HEK293 (cell line): ENCODE measurements around the gene SRSF12.

Experiments used
- CTCF ChIA-PET: fragments of 350-600 bp; formaldehyde crosslinking; extraction: SDS; loops from one replicate; lab custom pipeline; 2021; ENCODE audit warnings: antibody characterized with exemption; lab: Yijun Ruan, JAX
- POLR2A ChIA-PET: fragments of 300-600 bp; formaldehyde crosslinking; extraction: SDS; loops from one replicate; lab custom pipeline; 2020; ENCODE audit warnings: antibody characterized with exemption, inconsistent platforms; lab: Yijun Ruan, JAX
- H3K27ac ChIP-seq: fragments of 200-500 bp; sonication (Bioruptor generic); 2 replicates; pipeline ENCODE4 v1.5.1; 2014; ENCODE audit warnings: low read depth, low read length, control low read depth, inconsistent platforms; ENCODE audit errors: extremely low read depth
- H3K36me3 ChIP-seq, 2 experiments: fragments of 200-500 bp in 1 of 2; sonication (Bioruptor generic) in 1 of 2; 1 replicate in 1 of 2; 2 replicates in 1 of 2; pipeline ENCODE4 v1.5.1; 2014 to 2017; ENCODE audit warnings: inconsistent platforms in 2 of 2, low read length in 2 of 2; ENCODE audit not compliant: control insufficient read depth in 2 of 2, insufficient read depth in 1 of 2
- H3K4me1 ChIP-seq: fragments of 200-500 bp; sonication (Bioruptor generic); 2 replicates; pipeline ENCODE4 v1.5.1; 2014; ENCODE audit warnings: mild to moderate bottlenecking, low read length, inconsistent platforms; ENCODE audit not compliant: control insufficient read depth, insufficient read depth
- H3K4me3 ChIP-seq: 2 replicates; pipeline ENCODE4 v1.5.1; 2011; ENCODE audit warnings: low read depth, mild to moderate bottlenecking, control low read depth, low read length, moderate library complexity
- H3K9me3 ChIP-seq: fragments of 200-500 bp; sonication (Bioruptor generic); 2 replicates; pipeline ENCODE4 v1.5.1; 2014; ENCODE audit warnings: low read depth, low read length, inconsistent platforms; ENCODE audit not compliant: control insufficient read depth, insufficient read depth
- CTCF ChIP-seq: fragments of 450-650 bp; formaldehyde crosslinking; IDR thresholded peaks from 2 replicates; pipeline ENCODE4 v1.5.1; 2016; ENCODE audit warnings: missing biosample characterization, missing genetic modification characterization
- HOXA7 ChIP-seq: sonication (generic); formaldehyde crosslinking; IDR thresholded peaks from 2 replicates; pipeline ENCODE4 v1.8.1; 2022; ENCODE audit warnings: missing genetic modification reagents, borderline replicate concordance
- KLF9 ChIP-seq: fragments of 450-650 bp; formaldehyde crosslinking; IDR thresholded peaks from 2 replicates; pipeline ENCODE4 v1.5.1; 2016; ENCODE audit warnings: missing biosample characterization, missing genetic modification characterization, low read depth
- MZF1 ChIP-seq: fragments of 450-650 bp; formaldehyde crosslinking; IDR thresholded peaks from 2 replicates; pipeline ENCODE4 v1.5.1; 2017; ENCODE audit warnings: missing biosample characterization, missing genetic modification characterization, borderline replicate concordance
- PRDM1 ChIP-seq: fragments of 450-650 bp; formaldehyde crosslinking; IDR thresholded peaks from 2 replicates; pipeline ENCODE4; 2016; ENCODE audit warnings: missing biosample characterization, missing genetic modification characterization
- PRDM6 ChIP-seq: fragments of 450-650 bp; formaldehyde crosslinking; IDR thresholded peaks from 2 replicates; pipeline ENCODE4 v1.5.1; 2017; ENCODE audit warnings: missing biosample characterization, missing genetic modification characterization
- REST ChIP-seq: fragments of 450-650 bp; formaldehyde crosslinking; IDR thresholded peaks from 2 replicates; pipeline ENCODE4 v1.5.1; 2016; ENCODE audit warnings: missing biosample characterization, missing genetic modification characterization
- ZBTB26 ChIP-seq: fragments of 450-650 bp; formaldehyde crosslinking; optimal IDR thresholded peaks from 2 replicates; pipeline ENCODE3; 2016; ENCODE audit warnings: missing biosample characterization, mild to moderate bottlenecking, missing genetic modification characterization
- ZBTB7A ChIP-seq: fragments of 450-650 bp; formaldehyde crosslinking; IDR thresholded peaks from 2 replicates; pipeline ENCODE4 v1.5.1; 2016; ENCODE audit warnings: low read depth, missing biosample characterization, missing genetic modification characterization
- ZNF112 ChIP-seq: fragments of 450-650 bp; formaldehyde crosslinking; IDR thresholded peaks from 2 replicates; pipeline ENCODE4 v1.5.0; 2017; ENCODE audit warnings: missing biosample characterization, missing genetic modification characterization
- ZNF184 ChIP-seq: fragments of 450-650 bp; IDR thresholded peaks from 2 replicates; pipeline ENCODE4 v1.5.1; 2018; ENCODE audit warnings: missing biosample characterization, mild to moderate bottlenecking, missing genetic modification characterization
- ZNF211 ChIP-seq: fragments of 450-650 bp; formaldehyde crosslinking; IDR thresholded peaks from 2 replicates; pipeline ENCODE4 v1.5.1; 2016; ENCODE audit warnings: low read depth, missing biosample characterization, missing genetic modification characterization
- ZNF221 ChIP-seq: fragments of 450-650 bp; formaldehyde crosslinking; IDR thresholded peaks from 2 replicates; pipeline ENCODE4 v1.5.1; 2017; ENCODE audit warnings: missing biosample characterization, missing genetic modification characterization, borderline replicate concordance
- ZNF23 ChIP-seq: fragments of 450-650 bp; formaldehyde crosslinking; IDR thresholded peaks from 2 replicates; pipeline ENCODE4 v1.5.1; 2016; ENCODE audit warnings: missing biosample characterization, missing genetic modification characterization, borderline replicate concordance
- ZNF341 ChIP-seq: fragments of 450-650 bp; formaldehyde crosslinking; IDR thresholded peaks from 2 replicates; pipeline ENCODE4; 2016; ENCODE audit warnings: low read depth, missing biosample characterization, missing genetic modification characterization
- ZNF549 ChIP-seq: fragments of 450-650 bp; IDR thresholded peaks from 2 replicates; pipeline ENCODE4 v1.5.1; 2018; ENCODE audit warnings: missing biosample characterization, missing genetic modification characterization, mild to moderate bottlenecking, inconsistent platforms, moderate library complexity
- ZNF621 ChIP-seq: fragments of 450-650 bp; formaldehyde crosslinking; IDR thresholded peaks from 2 replicates; pipeline ENCODE4 v1.5.1; 2017; ENCODE audit warnings: missing biosample characterization, missing genetic modification characterization
- ZNF654 ChIP-seq: fragments of 450-650 bp; formaldehyde crosslinking; IDR thresholded peaks from 2 replicates; pipeline ENCODE4 v1.5.1; 2016; ENCODE audit warnings: low read depth, missing biosample characterization, missing genetic modification characterization
- ZNF660 ChIP-seq: fragments of 450-650 bp; IDR thresholded peaks from 2 replicates; pipeline ENCODE4 v1.5.1; 2018; ENCODE audit warnings: missing biosample characterization, mild to moderate bottlenecking, missing genetic modification characterization

The SRSF12 gene

GRCh38 chr6:89122625-89123024, 4.8 kb upstream of the SRSF12 start:
- Histone ChIP-seq H3K9me3 (no peaks in the 10 kb centered on the region), H3K27ac (no peak overlapping the region)
- TF ChIP-seq HOXA7 (CRISPR knock-in tag): no peak
- no peak for TF ChIP-seq ZNF184
- peak; percentile 86 for TF ChIP-seq ZNF654 (tag by site-specific recombination)
- no peak for TF ChIP-seq ZNF221 (tag by site-specific recombination)
- peak; percentile 94 for TF ChIP-seq MZF1 (tag by site-specific recombination)
- no peak for TF ChIP-seq ZBTB26 (tag by site-specific recombination)
- peak; percentile 20; the same call in 1 of the 2 replicates for TF ChIP-seq ZNF660 (tag by site-specific recombination)
- no peak for TF ChIP-seq ZNF341 (tag by site-specific recombination)
- peak; percentile 77; the same call in 1 of the 2 replicates for TF ChIP-seq ZNF211
- TF ChIP-seq ZNF23: no peak
- peak; percentile 67 for TF ChIP-seq PRDM1 (tag by site-specific recombination)
- TF ChIP-seq ZNF621 (tag by site-specific recombination): no peak
- no peak for TF ChIP-seq REST
- no peak for TF ChIP-seq ZBTB7A (tag by site-specific recombination)
- TF ChIP-seq ZNF549 (tag by site-specific recombination): no peak
- TF ChIP-seq KLF9 (tag by site-specific recombination): no peak
- TF ChIP-seq PRDM6 (tag by site-specific recombination): no peak
- no peak for TF ChIP-seq ZNF112 (tag by site-specific recombination)
- peak; percentile 45; the same call in 1 of the 2 replicates for TF ChIP-seq CTCF (tag by site-specific recombination)
- TF ChIP-seq, all 188 proteins: peak for 6
- CTCF ChIA-PET: interaction anchor here (0.5 to 4.9 kb wide), 28 partner anchors 11 to 381 kb away, joined by 3 to 51 read pairs (median 5); partner anchors contain the start of gene PM20D2
- Histone ChIP-seq H3K4me3 (no peak overlapping the region), H3K4me1 (no peaks in the 10 kb centered on the region), H3K36me3 (no peaks in the 10 kb centered on the region)
- POLR2A ChIA-PET: interaction anchor here (0.6 to 1.1 kb wide), 2 partner anchors 42 to 159 kb away, joined by 3 read pairs; partner anchors contain the start of genes PNRC1 and RNGTT
